Endometrial microvascular endothelial cells (primary cell): Measurements from ENCODE around the gene CCL2. TPM values are rescaled to one million over a fixed set of nuclear protein-coding genes. Genes with fewer than 3 reads are reported as not detected.

Experiments
- in situ Hi-C: cut with HindIII; loops from 2 replicates; pipeline ENCODE4 v1.10.0; 2017; ENCODE audit warnings: low sequenced_read_pairs, low pct_unique_long_range_greater_than_20kb; ENCODE audit errors: inconsistent ontology term
- total RNA-seq: library from RNA; depleted of rRNA; stranded (reverse); fragments of >200 nt; gene quantifications from one replicate; pipeline ENCODE4 v1.2.3, GENCODE V29; 2015; ENCODE audit errors: inconsistent ontology term

CCL2 gene
- total RNA-seq, 1 donor from 2014 or later: 62.0 TPM

- in situ Hi-C loops: no loop called here
These were observed 2.4 kb downstream of the CCL2 start for GRCh38 chr17:34257299-34257985.

GRCh38 chr17:34257986-34258326 lies 2.9 kb downstream of the CCL2 start:
- in situ Hi-C loops: no loop called here

- in situ Hi-C loops: no loop called here
These were observed 4.1 kb downstream of the CCL2 start for GRCh38 chr17:34259146-34259545.

GRCh38 chr17:34260861-34261260 lies 5.8 kb downstream of the CCL2 start:
- in situ Hi-C loops: no loop called here

- in situ Hi-C loops: no loop called here
These were observed 6.7 kb downstream of the CCL2 start for GRCh38 chr17:34261568-34262337.

- in situ Hi-C loops: no loop called here
These were observed 10.6 kb downstream of the CCL2 start for GRCh38 chr17:34265711-34266110.

GRCh38 chr17:34269969-34270368 lies 14.9 kb downstream of the CCL2 start, which contains the start of gene CCL7:
Gene CCL7 (plus strand): TSS chr17:34270221. CDS start chr17:34270291, 70 bp downstream.
- in situ Hi-C loops: no loop called here

GRCh38 chr17:34275881-34276280 lies 20.8 kb downstream of the CCL2 start:
- in situ Hi-C loops: no loop called here

- in situ Hi-C loops: no loop called here
These were observed 21.7 kb downstream of the CCL2 start for GRCh38 chr17:34276826-34277225.

GRCh38 chr17:34283571-34283970 lies 28.5 kb downstream of the CCL2 start:
- in situ Hi-C loops: no loop called here

- in situ Hi-C loops: no loop called here
These were observed 30.3 kb downstream of the CCL2 start, which contains the start of gene CCL11 for GRCh38 chr17:34285286-34285792. Gene CCL11 (plus strand): TSS chr17:34285742. CDS start chr17:34285809, 67 bp downstream.

- in situ Hi-C loops: no loop called here
These were observed 32.8 kb downstream of the CCL2 start for GRCh38 chr17:34287875-34288274.

GRCh38 chr17:34290586-34290985 lies 35.5 kb downstream of the CCL2 start:
- in situ Hi-C loops: no loop called here

GRCh38 chr17:34291721-34292348 lies 36.8 kb downstream of the CCL2 start:
- in situ Hi-C loops: no loop called here

- in situ Hi-C loops: no loop called here
These were observed 43.9 kb downstream of the CCL2 start for GRCh38 chr17:34299027-34299426.

GRCh38 chr17:34299956-34300577 lies 45.0 kb downstream of the CCL2 start:
- in situ Hi-C loops: no loop called here

- in situ Hi-C loops: no loop called here
These were observed 45.7 kb downstream of the CCL2 start for GRCh38 chr17:34300652-34301370.

GRCh38 chr17:34301986-34302385 lies 46.9 kb downstream of the CCL2 start:
- in situ Hi-C loops: no loop called here

- in situ Hi-C loops: no loop called here
These were observed 47.6 kb downstream of the CCL2 start for GRCh38 chr17:34302636-34303035.
